ENCODE results near the gene ARHGAP15.

The ARHGAP15 gene

DNA sequence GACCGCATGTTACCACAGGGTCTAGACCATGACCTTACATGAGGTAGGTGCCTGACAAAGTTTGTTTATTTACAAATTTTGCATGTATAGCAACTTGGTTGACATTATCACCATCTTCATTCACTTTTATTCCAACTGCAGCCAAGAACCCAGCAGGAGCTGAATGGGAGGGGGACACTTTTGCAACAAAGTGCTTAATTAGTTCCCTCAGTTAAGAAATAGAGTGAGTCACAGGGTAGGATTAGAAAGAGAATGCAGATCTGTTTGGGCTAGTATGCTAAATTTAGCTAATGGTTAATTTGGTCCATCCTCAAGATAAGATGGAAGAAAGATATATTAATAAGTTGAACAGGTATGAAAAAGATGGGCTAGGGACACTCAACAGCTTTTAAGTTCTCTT is 678.9 kb downstream of the ARHGAP15 start:
- ChIA-PET POLR2A (no interaction called here), CTCF (no interaction called here)
- no peak for DNase-seq (ENCODE audit: extremely low spot score)
- TF ChIP-seq L3MBTL2 (conservative IDR thresholded peaks at IDR 0.05) (no peak), CTBP1 (IDR thresholded peaks at IDR 0.05; ENCODE audit: borderline replicate concordance) (no peak), ZNF384 (IDR thresholded peaks at IDR 0.05) (no peak), FOXK2 (IDR thresholded peaks at IDR 0.05) (no peak), ARNT (IDR thresholded peaks at IDR 0.05) (no peak), ELF4 (IDR thresholded peaks at IDR 0.05) (no peak), SP1 (IDR thresholded peaks at IDR 0.05) (no peak), FOXA1 (IDR thresholded peaks at IDR 0.05) (no peak), TARDBP (IDR thresholded peaks at IDR 0.05) (no peak), HDGF (IDR thresholded peaks at IDR 0.05; ENCODE audit: borderline replicate concordance) (no peak), FOXM1 (IDR thresholded peaks at IDR 0.05; ENCODE audit: borderline replicate concordance) (no peak)
- TF ChIP-seq, protein P1, sequence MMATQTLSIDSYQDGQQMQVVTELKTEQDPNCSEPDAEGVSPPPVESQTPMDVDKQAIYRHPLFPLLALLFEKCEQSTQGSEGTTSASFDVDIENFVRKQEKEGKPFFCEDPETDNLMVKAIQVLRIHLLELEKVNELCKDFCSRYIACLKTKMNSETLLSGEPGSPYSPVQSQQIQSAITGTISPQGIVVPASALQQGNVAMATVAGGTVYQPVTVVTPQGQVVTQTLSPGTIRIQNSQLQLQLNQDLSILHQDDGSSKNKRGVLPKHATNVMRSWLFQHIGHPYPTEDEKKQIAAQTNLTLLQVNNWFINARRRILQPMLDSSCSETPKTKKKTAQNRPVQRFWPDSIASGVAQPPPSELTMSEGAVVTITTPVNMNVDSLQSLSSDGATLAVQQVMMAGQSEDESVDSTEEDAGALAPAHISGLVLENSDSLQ (IDR thresholded peaks at IDR 0.05), result no peak

DNA sequence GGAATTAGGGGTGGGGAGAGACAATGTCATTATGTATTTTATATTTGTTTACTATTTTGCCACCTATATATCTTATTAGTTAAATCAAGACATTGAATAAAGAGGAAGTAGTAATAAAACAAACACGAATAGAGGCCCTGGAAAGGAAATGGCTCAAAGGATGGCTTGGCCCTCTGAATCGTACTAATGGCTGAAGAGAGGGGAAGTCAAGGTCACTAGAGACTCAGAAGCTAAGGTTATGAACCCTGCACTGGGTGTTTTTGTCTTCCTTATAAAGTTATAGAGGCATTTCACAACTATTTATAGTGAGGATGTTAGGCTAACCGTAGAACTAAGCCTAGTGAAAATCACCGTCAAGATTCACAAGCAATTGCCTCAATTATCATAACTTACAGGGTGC is 685.9 kb downstream of the ARHGAP15 start:
- ChIA-PET CTCF (no interaction called here), POLR2A (no interaction called here)

DNA sequence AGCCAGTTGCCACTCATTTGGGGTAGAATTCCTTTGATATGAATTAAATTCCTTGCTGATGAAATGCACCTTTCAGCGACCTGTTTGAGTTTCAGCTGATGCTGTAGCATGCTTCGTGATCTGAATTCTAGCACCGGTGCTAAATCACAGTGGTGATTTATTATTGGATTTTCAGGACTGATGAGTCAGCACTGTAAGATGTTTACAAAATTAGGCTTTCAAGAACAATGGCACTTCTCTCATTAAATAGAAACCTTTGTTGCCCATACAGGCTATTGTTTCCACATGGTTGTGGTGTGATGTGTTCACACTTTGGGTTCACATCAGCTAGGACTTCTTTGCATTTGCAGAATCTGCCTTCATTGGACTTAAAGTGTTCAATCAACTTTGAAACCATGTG is 687.7 kb downstream of the ARHGAP15 start:
- ChIA-PET POLR2A (no interaction called here), CTCF (no interaction called here)
- DNase-seq (ENCODE audit: extremely low spot score), result no peak
- TF ChIP-seq ARNT (IDR thresholded peaks at IDR 0.05) (no peak), L3MBTL2 (conservative IDR thresholded peaks at IDR 0.05) (no peak), NFRKB (IDR thresholded peaks at IDR 0.05) (no peak), SP1 (IDR thresholded peaks at IDR 0.05) (no peak), TARDBP (IDR thresholded peaks at IDR 0.05) (no peak), CTBP1 (IDR thresholded peaks at IDR 0.05; ENCODE audit: borderline replicate concordance) (no peak), SUZ12 (IDR thresholded peaks at IDR 0.05) (no peak), FOXM1 (IDR thresholded peaks at IDR 0.05; ENCODE audit: borderline replicate concordance) (no peak), FOXA1 (IDR thresholded peaks at IDR 0.05) (no peak), LEF1 (IDR thresholded peaks at IDR 0.05; ENCODE audit: borderline replicate concordance) (no peak), BHLHE40 (IDR thresholded peaks at IDR 0.05; ENCODE audit: borderline replicate concordance) (no peak), ELF4 (IDR thresholded peaks at IDR 0.05) (no peak), HDGF (IDR thresholded peaks at IDR 0.05; ENCODE audit: borderline replicate concordance) (no peak), FOXK2 (IDR thresholded peaks at IDR 0.05) (no peak), ZNF384 (IDR thresholded peaks at IDR 0.05) (no peak)
- TF ChIP-seq, protein P1 (IDR thresholded peaks at IDR 0.05), result no peak

More for the DNA sequence above, 685.9 kb downstream of the ARHGAP15 start:
- no peak for TF ChIP-seq BHLHE40 (IDR thresholded peaks at IDR 0.05; ENCODE audit: borderline replicate concordance)
- no peak for TF ChIP-seq FOXM1 (IDR thresholded peaks at IDR 0.05; ENCODE audit: borderline replicate concordance)
- no peak for TF ChIP-seq FOXA1 (IDR thresholded peaks at IDR 0.05)
- no peak for TF ChIP-seq FOXK2 (IDR thresholded peaks at IDR 0.05)
- no peak for TF ChIP-seq ELF4 (IDR thresholded peaks at IDR 0.05)
- no peak for TF ChIP-seq ZNF384 (IDR thresholded peaks at IDR 0.05)
- TF ChIP-seq SUZ12 (IDR thresholded peaks at IDR 0.05), result no peak
- TF ChIP-seq L3MBTL2 (conservative IDR thresholded peaks at IDR 0.05), result no peak
- TF ChIP-seq CTBP1 (IDR thresholded peaks at IDR 0.05; ENCODE audit: borderline replicate concordance), result no peak
- no peak for TF ChIP-seq ARNT (IDR thresholded peaks at IDR 0.05)
- no peak for TF ChIP-seq SP1 (IDR thresholded peaks at IDR 0.05)
- TF ChIP-seq HDGF (IDR thresholded peaks at IDR 0.05; ENCODE audit: borderline replicate concordance), result no peak
- no peak for TF ChIP-seq LEF1 (IDR thresholded peaks at IDR 0.05; ENCODE audit: borderline replicate concordance)
- DNase-seq (ENCODE audit: extremely low spot score), result no peak

Data from HEK293T (cell line).